Sigmoid colon (tissue), 4 donors: Measurements from ENCODE around the gene RPGRIP1L.

Source experiments
- CTCF ChIP-seq, 4 experiments: fragments of 450-650 bp in 3 of 4; fragments of 200-600 bp in 1 of 4; IDR thresholded peaks; one replicate each; pipeline ENCODE4 v1.5.1; 2016 to 2019; ENCODE audit warnings: antibody characterized with exemption in 4 of 4, mild to moderate bottlenecking in 3 of 4, moderate library complexity in 2 of 4
- EP300 ChIP-seq, 4 donors: sonication (generic); formaldehyde crosslinking; IDR thresholded peaks; one replicate each; pipeline ENCODE4 v1.6.1; 2017; ENCODE audit warnings: antibody characterized with exemption in 4 of 4
- POLR2A ChIP-seq, 2 donors: fragments of 450-650 bp; IDR thresholded peaks; one replicate each; pipeline ENCODE4 v1.6.1; 2016; ENCODE audit warnings: antibody characterized with exemption in 2 of 2, mild to moderate bottlenecking in 2 of 2, moderate library complexity in 2 of 2

GRCh38 chr16:53571763-53572162, 131.9 kb downstream of the RPGRIP1L start:
- TF ChIP-seq CTCF (IDR thresholded peaks at IDR 0.05) (no peak), POLR2A (IDR thresholded peaks at IDR 0.05) (no peak), EP300 (IDR thresholded peaks at IDR 0.05) (no peak)
